ENCODE data around the gene IMP3. TPM values are rescaled to one million over a fixed set of nuclear protein-coding genes. Genes with fewer than 3 reads are reported as not detected.

IMP3 gene
- total and polyA plus RNA-seq, 9 of the 15 experiments (the other 6 are each of a cell fraction or from before 2014, with no cell fraction given): 14.5 to 160 (median 74.4) TPM

- Histone ChIP-seq H3K9me3 (replicated peaks; ENCODE audit: control insufficient read depth, insufficient read depth, low read depth, low read length) (no peaks in the 10 kb centered on the region), H3K9ac (ENCODE audit: insufficient read depth in 1 of 2, low read depth in 2 of 2, low read length in 2 of 2) (peak within 1 kb of the TSS; percentile 86 to 97), H3K4me2 (ENCODE audit: insufficient read depth, low read length) (peak within 1 kb of the TSS; percentile 96), H3K27ac (ENCODE audit: extremely low read depth, low read depth, low read length) (peak within 1 kb of the TSS; percentile 81), H3K27me3 (ENCODE audit: control insufficient read depth in 2 of 2, insufficient read depth in 2 of 2, low read length in 2 of 2) (no peaks in the 10 kb centered on the region), H3K4me1 (replicated peaks in 1 of 2; ENCODE audit: control insufficient read depth in 2 of 2, insufficient read depth in 2 of 2, low read length in 2 of 2) (peaks cover 48 to 59% of the 10 kb centered on the region in 2 experiments), H3K9me1 (ENCODE audit: control insufficient read depth, insufficient read depth, low read length) (no peaks in the 10 kb centered on the region), H2AFZ (ENCODE audit: low read depth, low read length) (peak within 1 kb of the TSS; percentile 98), H3K36me3 (ENCODE audit: control insufficient read depth, insufficient read depth, low read length) (peaks cover 15% of the 10 kb centered on the region; the same call in 2 of the 3 replicates), H4K20me1 (replicated peaks; ENCODE audit: control insufficient read depth, insufficient read depth, low read length) (no peaks in the 10 kb centered on the region), H3K4me3 (peak within 1 kb of the TSS; percentile 79), H3K79me2 (ENCODE audit: control insufficient read depth, insufficient read depth, low read length) (peaks cover 58% of the 10 kb centered on the region)
- peak; percentile 83 to 90 (median 88) for DNase-seq (ENCODE audit: extremely low read depth in 1 of 4, low spot score in 3 of 4)
- TSS peak; percentile 63 for BruUV-seq (replicated peaks)
- 0% methylated on average over 32 of the region's 76 CpGs for WGBS (ENCODE audit: insufficient coverage, low coverage, missing lambda C conversion rate)
- in situ Hi-C loops (cut with MboI) (no loop called here), intact Hi-C loops (cut with micrococcal nuclease) (no loop called here)
- ATAC-seq: peak; percentile 77
- peak; percentile 55 for FAIRE-seq
- CTCF ChIA-PET (ENCODE audit: low intra/inter-chr PET ratio): interaction anchor here (0.8 kb wide), 1 partner anchor 139 kb away, joined by 5 read pairs; no protein-coding TSS in a partner anchor
- POLR2A ChIA-PET: interaction anchor here (0.6 to 1.9 kb wide), 10 partner anchors 12 to 1024 kb away, joined by 3 to 16 read pairs (median 3); partner anchors contain the start of genes PTPN9 and SNUPN
- peak; percentile 34; the same call in 1 of the 2 replicates for TF ChIP-seq SMARCC2 (IDR thresholded peaks at IDR 0.05; ENCODE audit: low read depth)
- peak; percentile 88 for TF ChIP-seq NCOA6 (IDR thresholded peaks at IDR 0.05)
- TF ChIP-seq GATAD2A (IDR thresholded peaks at IDR 0.05): peak; percentile 34; the same call in 1 of the 2 replicates
- peak in 1 of 3 experiments; percentile 72; a peak in 1 of 6 replicates for TF ChIP-seq ZBTB11 (CRISPR knock-in tag; IDR thresholded peaks at IDR 0.05)
- TF ChIP-seq MCM7 (IDR thresholded peaks at IDR 0.05): no peak
- peak; percentile 38; the same call in 1 of the 2 replicates for TF ChIP-seq MTA1 (IDR thresholded peaks at IDR 0.05; ENCODE audit: borderline replicate concordance)
- peak; percentile 94 for TF ChIP-seq ZBTB7A (IDR thresholded peaks at IDR 0.05; ENCODE audit: borderline replicate concordance, control insufficient read depth, low read depth, low read length)
- TF ChIP-seq FOXP4 (CRISPR knock-in tag; IDR thresholded peaks at IDR 0.05; ENCODE audit: borderline replicate concordance): 0 out of 2 replicates have a peak, but pooled peaks have one; percentile 17
- TF ChIP-seq TRIM24 (IDR thresholded peaks at IDR 0.05): peak in 1 of 2 experiments; percentile 36; a peak in 1 of 4 replicates
- TF ChIP-seq CCNT2 (IDR thresholded peaks at IDR 0.05; ENCODE audit: borderline replicate concordance, extremely low read depth, insufficient read length, low read depth, low read length): peak; percentile 72
- no peak for TF ChIP-seq EZH2 (IDR thresholded peaks at IDR 0.05; ENCODE audit: borderline replicate concordance, low read depth, low read length)
- TF ChIP-seq CTBP1 (IDR thresholded peaks at IDR 0.05; ENCODE audit: borderline replicate concordance): peak; percentile 73
- peak; percentile 67 for TF ChIP-seq ZFX (CRISPR knock-in tag; IDR thresholded peaks at IDR 0.05)
- peak; percentile 17 for TF ChIP-seq ZFP36 (IDR thresholded peaks at IDR 0.05; ENCODE audit: low read depth, low read length, partially characterized antibody)
- TF ChIP-seq ZNF24 (IDR thresholded peaks at IDR 0.05): peak; percentile 8; the same call in 1 of the 2 replicates
- peak; percentile 66 for TF ChIP-seq NFIC (IDR thresholded peaks at IDR 0.05)
- peak; percentile 44; the same call in 1 of the 2 replicates for TF ChIP-seq L3MBTL2 (IDR thresholded peaks at IDR 0.05)
These were observed 7.5 kb upstream of the IMP3 start, which contains the start of gene SNX33 for GRCh38 chr15:75647370-75648155. TSS of gene SNX33 (plus strand) at chr15:75647912. CDS start at chr15:75649103, 1,191 bp downstream.
